HEK293 (cell line): Measurements from ENCODE around the gene CWC22.

ENCODE experiments used
- CTCF ChIP-seq: fragments of 450-650 bp; formaldehyde crosslinking; IDR thresholded peaks from 2 replicates; pipeline ENCODE4 v1.5.1; 2016; ENCODE audit warnings: missing biosample characterization, missing genetic modification characterization
- INSM2 ChIP-seq: fragments of 450-650 bp; formaldehyde crosslinking; IDR thresholded peaks from 2 replicates; pipeline ENCODE4 v1.5.1; 2016; ENCODE audit warnings: missing biosample characterization, missing genetic modification characterization
- MYNN ChIP-seq: fragments of 450-650 bp; formaldehyde crosslinking; IDR thresholded peaks from 2 replicates; pipeline ENCODE4 v1.5.1; 2016; ENCODE audit warnings: missing biosample characterization, missing genetic modification characterization, borderline replicate concordance
- PATZ1 ChIP-seq: fragments of 450-650 bp; formaldehyde crosslinking; IDR thresholded peaks from 2 replicates; pipeline ENCODE4 v1.5.1; 2016; ENCODE audit warnings: missing biosample characterization, missing genetic modification characterization
- PRDM4 ChIP-seq: fragments of 450-650 bp; formaldehyde crosslinking; IDR thresholded peaks from 2 replicates; pipeline ENCODE4 v1.5.1; 2017; ENCODE audit warnings: missing biosample characterization, missing genetic modification characterization
- SCRT1 ChIP-seq: fragments of 450-650 bp; formaldehyde crosslinking; IDR thresholded peaks from 2 replicates; pipeline ENCODE4 v1.5.1; 2016; ENCODE audit warnings: missing biosample characterization, missing genetic modification characterization, borderline replicate concordance
- TSHZ1 ChIP-seq: fragments of 450-650 bp; formaldehyde crosslinking; IDR thresholded peaks from 2 replicates; pipeline ENCODE4 v1.5.1; 2016; ENCODE audit warnings: missing biosample characterization, missing genetic modification characterization, borderline replicate concordance
- YY1 ChIP-seq: fragments of 450-650 bp; formaldehyde crosslinking; IDR thresholded peaks from 2 replicates; pipeline ENCODE4 v1.5.1; 2018; ENCODE audit warnings: missing biosample characterization, missing genetic modification characterization
- ZBTB8A ChIP-seq: fragments of 450-650 bp; formaldehyde crosslinking; IDR thresholded peaks from 2 replicates; pipeline ENCODE4 v1.5.1; 2016; ENCODE audit warnings: missing biosample characterization, missing genetic modification characterization
- ZNF133 ChIP-seq: fragments of 450-650 bp; formaldehyde crosslinking; IDR thresholded peaks from 2 replicates; pipeline ENCODE4 v1.5.1; 2016; ENCODE audit warnings: missing biosample characterization, missing genetic modification characterization
- ZNF274 ChIP-seq, 2 experiments: fragments of 200-500 bp in 1 of 2; fragments of 450-650 bp in 1 of 2; sonication (Bioruptor generic) in 1 of 2; formaldehyde crosslinking in 1 of 2; IDR thresholded peaks; 2 replicates each; pipeline versions ENCODE4 v1.5.1 to v1.6.1; 2014 to 2016; ENCODE audit warnings: borderline replicate concordance in 1 of 2, inconsistent platforms in 1 of 2, low read length in 1 of 2, missing biosample characterization in 1 of 2, missing genetic modification characterization in 1 of 2
- ZNF473 ChIP-seq: fragments of 450-650 bp; formaldehyde crosslinking; IDR thresholded peaks from 2 replicates; pipeline ENCODE4 v1.5.1; 2017; ENCODE audit warnings: missing biosample characterization, missing genetic modification characterization
- ZNF510 ChIP-seq: fragments of 450-650 bp; formaldehyde crosslinking; IDR thresholded peaks from 2 replicates; pipeline ENCODE4 v1.5.1; 2018; ENCODE audit warnings: mild to moderate bottlenecking, missing genetic modification characterization, missing biosample characterization; ENCODE audit not compliant: insufficient replicate concordance
- ZNF704 ChIP-seq: fragments of 450-650 bp; formaldehyde crosslinking; IDR thresholded peaks from 2 replicates; pipeline ENCODE4 v1.5.1; 2016; ENCODE audit warnings: missing biosample characterization, missing genetic modification characterization

GRCh38 chr2:179950391-179950790, 56.7 kb downstream of the CWC22 start:
- no peak for TF ChIP-seq INSM2
- no peak for TF ChIP-seq CTCF (tag by site-specific recombination)
- no peak for TF ChIP-seq YY1 (tag by site-specific recombination)
- TF ChIP-seq ZNF704 (tag by site-specific recombination), result no peak
- no peak for TF ChIP-seq ZNF473
- TF ChIP-seq ZBTB8A (tag by site-specific recombination), result no peak
- TF ChIP-seq SCRT1 (tag by site-specific recombination), result no peak
- TF ChIP-seq ZNF510 (tag by site-specific recombination), result no peak
- TF ChIP-seq ZNF274 (IDR thresholded peaks at IDR 0.05; ENCODE audit: low read length), result no peak
- no peak for TF ChIP-seq ZNF274 (tag by site-specific recombination; IDR thresholded peaks at IDR 0.05; ENCODE audit: borderline replicate concordance)
- TF ChIP-seq PATZ1 (tag by site-specific recombination), result no peak
- no peak for TF ChIP-seq MYNN
- TF ChIP-seq PRDM4 (tag by site-specific recombination), result no peak
- no peak for TF ChIP-seq TSHZ1 (tag by site-specific recombination)
- TF ChIP-seq ZNF133 (tag by site-specific recombination), result no peak
